ENCODE measurements around the gene DSTYK.
A peak's percentile ranks its signal among the peaks of the same experiment; 100 is the strongest.
"Not testable (repeated sequence)": the region's sequence is repeated elsewhere in the genome, so short reads cannot be mapped to it uniquely, and the experiment has no call there.

The DSTYK gene

DNA sequence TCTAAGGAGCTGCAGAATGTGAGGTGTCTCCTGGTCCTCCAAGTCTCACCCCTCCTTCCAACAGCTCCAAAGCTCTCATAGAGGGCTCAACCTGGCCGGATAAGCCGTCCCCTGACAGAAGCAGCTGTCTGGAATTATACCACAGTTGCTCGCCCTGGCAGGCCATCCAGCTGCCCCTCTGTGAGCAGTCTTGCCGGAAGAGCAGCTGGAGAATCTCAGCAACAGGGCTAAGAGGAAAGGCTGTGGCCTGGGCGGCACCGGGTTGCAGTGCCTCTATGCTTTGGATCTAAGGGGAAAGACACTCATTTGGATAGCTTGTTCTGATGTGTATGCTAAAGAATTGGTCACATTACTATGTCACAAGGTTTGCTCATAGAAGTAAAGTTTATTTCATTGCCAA lies 28.6 kb upstream of the DSTYK start:
- no peak for DNase-seq

DNA sequence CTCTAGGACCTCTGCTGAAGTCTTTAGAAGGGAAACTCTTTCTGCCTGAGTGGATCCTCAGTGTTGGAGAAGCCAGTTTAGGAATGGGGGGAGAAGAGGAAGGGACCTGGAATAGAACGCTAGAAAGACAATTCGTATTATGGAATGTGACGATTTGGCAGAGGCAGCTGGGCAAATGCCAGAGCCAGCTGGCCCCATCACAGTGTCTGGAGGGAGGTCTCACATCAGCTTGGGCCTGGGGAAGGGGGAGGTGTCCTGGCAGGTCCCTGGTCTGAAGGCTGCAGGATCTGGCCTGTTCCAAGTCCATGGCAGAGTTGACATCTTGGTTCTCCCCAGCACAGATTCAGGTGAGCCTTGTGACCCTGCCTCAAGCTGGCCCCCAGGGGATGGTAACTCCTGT lies 27.6 kb upstream of the DSTYK start:
- DNase-seq: no peak

DNA sequence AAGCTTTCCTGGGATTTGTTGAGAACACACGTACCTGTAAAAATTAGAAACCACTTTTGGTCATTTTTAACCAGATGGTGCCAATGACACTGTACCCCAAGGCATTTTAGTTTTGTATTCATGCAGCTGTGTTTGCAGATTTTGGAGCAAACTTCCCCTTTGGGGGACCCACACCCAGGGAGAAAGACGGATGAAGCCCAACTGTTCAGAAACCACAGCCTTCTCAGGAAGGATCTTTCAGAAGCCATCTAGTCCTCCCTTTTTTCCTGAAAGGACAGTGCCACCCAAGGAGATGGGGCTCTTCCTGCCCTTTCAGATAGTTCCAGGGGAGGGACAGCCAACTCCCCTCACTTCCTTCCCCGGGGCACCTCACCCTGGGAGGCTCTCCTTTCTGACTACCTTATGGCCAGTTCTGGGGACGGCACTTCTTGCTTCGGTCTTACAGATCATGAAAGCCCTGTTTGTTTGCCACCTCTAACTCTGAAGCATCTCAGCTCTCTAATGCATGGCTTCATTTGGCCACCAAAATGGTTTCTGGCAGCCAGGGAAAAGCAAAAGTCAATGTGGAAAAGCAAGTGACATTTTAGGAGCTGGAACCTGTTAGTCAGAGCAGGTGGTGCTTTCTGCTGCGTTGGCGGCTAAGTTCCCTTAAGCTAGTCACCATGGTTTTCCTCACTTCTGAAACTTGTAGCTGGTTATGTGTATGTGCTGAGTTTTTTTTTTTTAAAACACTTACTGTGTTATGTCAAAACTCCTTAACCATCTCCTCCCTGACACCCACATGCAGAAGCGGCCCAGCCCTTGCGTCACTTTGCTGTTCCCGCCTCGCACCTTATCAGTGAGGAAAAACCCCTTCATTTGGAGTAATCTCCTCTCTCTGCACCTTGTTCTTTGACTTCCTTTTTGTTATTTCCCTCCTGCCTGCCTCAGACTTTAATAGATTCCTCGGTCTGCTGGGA lies 26.3 kb upstream of the DSTYK start:
- DNase-seq: no peak

DNA sequence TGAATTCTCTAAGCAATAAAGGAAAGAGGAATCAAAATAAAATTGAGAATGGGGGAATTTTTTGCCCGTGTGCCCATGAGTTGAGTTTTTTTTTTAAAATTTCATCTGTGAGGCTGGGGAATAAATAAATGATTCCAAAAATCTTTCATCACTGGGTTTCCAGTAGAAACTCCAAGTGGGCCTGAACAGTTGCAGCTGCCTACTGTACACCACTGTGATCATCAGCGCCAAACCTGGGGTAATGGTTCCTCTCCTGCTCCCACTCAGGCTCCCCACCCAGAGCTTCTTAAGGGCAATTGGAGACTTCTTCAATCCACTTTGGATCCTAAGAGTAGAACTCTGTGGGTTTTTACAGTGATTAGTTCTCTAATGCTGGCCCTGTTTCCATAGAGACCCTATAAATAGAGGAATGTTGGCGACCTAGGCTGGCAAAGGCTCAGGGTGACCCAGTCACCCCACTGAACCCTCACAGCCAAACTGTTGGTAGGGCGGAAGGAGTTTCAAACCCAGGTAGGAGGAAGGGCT lies 25.5 kb upstream of the DSTYK start:
- DNase-seq: no peak

DNA sequence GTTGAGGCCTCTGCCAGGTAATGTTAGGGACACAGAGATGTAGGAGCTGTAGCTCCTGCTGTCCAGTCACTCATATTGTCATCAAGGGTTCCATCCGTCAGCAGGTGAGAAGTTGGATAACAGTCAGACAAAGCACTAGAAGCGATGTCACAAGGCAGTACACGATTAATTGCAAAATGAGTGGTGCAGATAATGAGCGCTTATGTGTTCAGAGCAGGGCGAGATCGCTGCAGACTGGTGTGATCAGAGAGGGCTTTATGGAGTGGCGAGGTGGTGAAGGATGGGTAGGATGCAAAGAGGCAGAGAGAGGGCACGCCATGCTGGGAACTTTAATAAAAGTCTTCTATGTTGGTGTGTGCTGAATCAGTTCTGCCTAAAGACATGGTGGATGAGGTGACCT lies 25.0 kb upstream of the DSTYK start:
- DNase-seq: no peak

DNA sequence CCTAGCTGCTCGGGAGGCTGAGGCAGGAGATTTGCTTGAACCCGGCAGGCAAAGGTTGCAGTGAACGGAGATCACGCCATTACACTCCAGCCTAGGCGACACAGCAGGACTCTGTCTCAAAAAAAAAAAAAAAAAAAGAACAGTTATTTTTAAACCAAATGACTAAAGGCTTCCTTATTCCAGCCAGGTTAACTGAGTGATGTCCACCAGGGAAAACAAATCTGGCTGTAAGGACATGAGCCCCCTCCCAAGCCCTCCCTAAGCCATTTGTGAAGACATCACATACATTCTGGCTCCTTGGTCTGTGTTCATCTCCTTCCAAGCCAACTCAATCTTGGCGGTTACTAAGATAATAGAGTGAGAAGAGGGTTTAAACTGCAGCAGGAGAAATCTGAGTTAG lies 24.4 kb upstream of the DSTYK start:
- no peak for DNase-seq

DNA sequence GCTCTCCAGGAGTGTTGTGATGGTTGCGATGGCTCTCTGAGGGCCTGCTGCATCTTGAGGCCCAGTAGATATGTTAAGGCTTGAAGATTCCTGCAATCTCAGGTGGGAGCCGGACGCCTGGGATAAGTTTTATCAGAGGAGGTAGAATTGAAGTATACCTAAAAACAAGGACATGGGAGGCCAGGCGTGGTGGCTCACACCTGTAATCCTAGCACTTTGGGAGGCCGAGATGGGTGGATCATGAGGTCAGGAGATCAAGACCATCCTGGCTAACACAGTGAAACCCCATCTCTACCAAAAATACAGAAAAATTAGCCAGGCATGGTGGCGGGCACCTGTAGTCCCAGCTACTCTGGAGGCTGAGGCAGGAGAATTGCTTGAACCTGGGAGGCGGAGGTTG lies 22.5 kb upstream of the DSTYK start:
- not testable (repeated sequence) for DNase-seq

DNA sequence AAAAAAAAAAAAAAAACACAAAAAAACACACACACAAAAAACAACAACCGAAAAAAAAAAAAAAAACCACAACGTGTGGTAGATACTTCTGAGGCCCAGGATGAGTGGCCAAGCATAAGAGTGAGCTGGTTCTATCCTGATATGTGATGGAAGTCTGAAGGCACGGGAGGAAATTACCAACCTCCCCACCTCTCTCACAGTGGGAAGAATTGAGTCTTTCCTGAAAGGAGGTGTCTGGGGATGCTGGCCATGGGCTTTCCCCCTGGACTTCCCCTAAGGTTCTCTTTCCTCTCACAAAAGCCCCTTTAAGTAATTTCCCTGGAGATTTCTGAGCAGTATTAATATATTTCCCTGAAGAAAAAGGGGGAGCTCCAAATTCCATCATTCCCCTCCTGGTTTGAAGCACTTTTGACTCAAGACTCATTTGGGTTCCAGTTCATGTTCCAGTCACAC lies 21.5 kb upstream of the DSTYK start:
- DNase-seq: no peak

DNA sequence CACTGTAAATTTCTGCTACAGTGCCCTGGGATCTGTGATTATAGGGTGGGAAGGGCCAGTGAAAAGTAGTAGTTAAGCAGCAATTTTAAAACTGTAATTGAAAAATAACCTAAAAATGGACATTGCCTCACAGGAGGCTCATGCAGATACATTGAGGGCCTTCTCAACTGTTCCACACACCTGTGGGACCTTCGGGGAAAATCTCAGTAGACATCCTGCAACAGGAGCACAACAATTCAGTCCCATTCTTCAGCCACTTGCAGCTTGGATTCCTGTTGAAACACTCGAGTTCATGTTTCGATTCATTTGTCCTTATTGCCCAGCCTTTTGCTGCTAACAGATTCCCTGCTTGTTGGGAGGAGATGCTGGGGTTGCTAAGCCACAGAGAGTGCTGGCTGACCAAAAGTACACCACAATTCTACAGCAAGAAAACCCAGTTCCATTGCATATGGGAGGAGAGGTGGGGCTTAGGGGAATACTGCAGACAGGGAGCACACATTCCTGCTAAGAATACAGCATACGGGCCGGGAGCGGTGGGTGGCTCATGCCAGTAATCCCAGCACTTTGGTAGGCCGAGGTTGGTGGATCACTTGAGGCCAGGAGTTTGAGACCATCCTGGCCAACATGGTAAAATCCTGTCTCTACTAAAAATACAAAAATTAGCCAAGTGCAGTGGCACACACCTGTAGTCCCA lies 20.8 kb upstream of the DSTYK start:
- DNase-seq: no peak

DNA sequence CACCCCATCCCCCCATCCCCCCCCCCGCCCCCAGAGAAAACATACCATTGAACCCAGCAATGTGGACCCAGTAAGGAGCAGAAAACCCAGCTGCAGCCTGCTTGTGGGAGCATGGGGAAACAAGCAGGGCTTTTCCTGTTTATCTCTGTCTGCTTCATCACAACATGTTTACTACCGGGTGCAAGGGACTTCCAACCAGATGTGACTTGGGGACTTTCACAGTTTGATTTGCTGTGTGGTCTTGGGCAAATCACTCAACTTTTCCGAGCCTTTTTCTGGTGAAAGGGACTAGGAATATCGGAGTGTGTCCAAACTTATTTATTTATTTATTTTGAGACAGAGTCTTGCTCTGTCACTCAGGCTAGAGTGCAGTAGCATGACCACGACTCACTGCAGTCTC lies 19.5 kb upstream of the DSTYK start:
- DNase-seq: no peak

DNA sequence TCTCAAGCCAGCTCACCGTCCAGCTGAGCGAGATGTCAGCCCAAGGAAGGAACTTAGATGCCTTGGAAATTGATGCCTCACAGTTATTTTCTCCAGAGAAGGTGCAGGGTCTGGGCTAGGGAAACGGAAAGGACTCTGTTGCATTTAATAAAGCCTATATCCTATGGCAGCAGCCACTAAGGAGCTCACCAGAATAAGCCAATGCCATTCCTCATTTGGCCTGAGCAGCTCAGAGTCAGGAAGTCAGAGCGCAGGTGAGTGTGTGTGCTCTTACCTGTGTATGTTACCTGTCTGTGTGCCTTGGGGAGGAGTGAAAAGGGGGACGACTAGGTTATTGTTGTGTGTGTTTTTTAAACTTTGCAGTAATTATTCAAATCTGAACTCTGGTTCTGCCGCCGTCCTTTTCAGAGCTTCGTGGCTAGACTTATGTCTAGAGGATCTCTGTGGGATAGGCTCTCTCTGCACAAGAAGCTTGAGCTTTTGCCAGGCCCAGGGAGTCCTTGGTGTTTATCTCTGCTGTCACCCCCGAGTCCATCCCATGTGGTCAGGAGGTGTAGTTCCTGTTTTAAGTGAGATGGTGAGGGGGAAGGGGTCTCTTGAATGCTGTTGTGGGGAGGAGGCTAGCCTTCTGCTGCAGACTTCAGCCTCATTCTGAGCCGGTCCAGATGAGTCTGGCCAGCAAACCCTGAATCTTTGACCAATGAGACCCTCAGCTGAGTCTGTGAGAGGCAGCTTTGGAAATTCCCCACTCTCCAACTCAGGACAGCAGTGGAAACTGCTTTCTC lies 18.6 kb upstream of the DSTYK start:
- no peak for DNase-seq

DNA sequence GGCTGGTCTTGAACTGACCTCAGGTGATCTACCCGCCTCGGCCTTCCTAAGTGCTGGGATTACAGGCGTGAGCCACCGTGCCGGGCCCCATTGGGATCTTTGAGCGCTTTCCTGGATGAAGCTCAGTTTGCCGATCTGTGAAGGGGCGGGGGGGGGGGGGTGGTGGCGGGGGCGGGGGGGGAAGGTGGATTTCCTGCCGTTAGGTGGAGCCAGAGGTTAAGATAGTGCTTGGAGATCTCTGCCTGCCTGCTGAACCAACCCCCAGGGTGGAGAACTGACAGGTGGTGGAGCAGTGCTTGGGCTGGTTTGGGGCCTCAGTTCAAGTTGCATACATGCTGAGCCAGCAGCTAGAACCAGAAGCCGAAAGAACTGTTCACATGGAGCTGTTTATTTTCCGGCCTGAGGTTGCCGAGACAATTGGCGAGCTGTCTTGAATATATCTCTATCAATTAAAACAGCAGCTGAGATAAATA lies 17.9 kb upstream of the DSTYK start:
- DNase-seq: peak; percentile 81

DNA sequence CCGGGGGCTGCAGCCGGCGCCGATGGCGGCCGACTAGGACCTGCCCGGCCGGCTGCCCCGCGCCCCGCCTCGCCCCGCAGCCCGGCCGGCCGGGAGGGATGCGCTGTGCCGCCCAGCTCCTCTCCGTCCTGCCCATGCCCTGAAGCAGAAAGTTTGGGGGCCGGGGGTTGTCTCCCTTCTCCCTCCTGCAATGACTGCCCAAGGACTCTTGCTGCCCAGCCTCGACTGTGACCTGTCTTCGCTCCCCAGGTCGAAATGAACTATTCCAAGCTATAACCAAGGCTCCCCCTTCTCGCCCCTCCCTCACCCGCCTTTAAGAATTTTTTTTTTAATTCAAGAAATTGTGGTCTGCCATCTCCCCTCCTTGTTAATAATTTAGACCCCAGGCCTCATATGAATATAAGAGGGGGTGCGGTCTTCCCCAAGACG lies 16.6 kb upstream of the DSTYK start:
- no peak for DNase-seq

DNA sequence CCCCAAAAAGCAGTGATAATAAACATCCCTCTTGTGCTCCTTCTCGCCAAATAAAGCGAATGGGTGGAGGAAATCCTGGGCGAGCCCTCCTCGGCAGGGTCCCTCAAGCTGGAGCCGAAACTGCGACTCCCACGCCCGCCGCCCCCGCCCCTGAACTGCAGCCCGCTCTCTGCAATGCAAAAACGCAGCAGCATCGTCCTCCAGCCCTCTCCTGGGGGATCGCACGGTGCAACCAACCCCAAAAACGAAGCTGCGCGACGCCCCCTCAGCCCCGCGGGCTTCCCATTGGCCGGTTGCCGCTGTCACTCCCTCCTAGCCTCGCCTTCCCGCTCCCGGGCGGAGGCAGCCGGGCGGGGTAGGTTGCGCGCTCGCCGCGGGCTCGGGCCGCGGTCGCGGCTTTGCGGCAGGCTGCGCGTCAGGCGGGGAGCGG lies 16.1 kb upstream of the DSTYK start, which contains the start of gene TMCC2:
TSS of gene TMCC2 (plus strand) at position 363 of the 430 bp plus-strand sequence. CDS start 619 bp downstream, outside the sequence.
- DNase-seq: peak; percentile 94

DNA sequence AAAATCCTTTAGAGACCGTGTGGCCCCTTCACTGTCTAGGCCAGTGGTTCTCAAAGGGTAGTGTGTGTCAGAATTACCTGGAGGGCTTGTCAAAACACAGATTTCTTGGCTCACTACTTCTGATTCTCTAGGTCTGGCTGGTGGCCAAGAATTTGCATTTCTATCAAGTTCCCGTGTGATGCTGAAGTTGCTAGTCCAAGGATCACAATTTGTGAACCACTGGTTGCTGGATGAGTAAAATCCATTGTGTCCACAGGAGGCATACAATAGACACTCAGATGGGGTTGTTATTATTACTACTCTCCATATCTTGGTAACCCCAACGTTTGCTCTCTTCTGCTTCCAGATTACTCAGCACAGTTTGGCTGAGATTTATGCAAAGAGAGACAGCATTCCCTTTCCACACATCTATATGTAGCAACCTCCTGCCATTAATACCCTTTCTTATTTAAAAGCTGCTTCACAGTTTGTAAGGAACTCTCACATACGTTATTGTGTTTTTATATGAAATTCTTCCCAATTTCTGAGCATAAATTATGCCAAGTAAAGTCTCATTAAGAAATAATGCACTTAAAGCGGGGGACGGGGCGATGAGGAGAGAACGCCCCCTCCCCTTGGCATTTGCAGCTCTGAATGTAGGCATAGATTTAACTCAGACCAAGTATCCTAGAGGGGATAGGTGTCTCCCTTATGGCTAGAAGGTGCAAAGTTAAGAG lies 15.5 kb upstream of the DSTYK start:
- DNase-seq: no peak

DNA sequence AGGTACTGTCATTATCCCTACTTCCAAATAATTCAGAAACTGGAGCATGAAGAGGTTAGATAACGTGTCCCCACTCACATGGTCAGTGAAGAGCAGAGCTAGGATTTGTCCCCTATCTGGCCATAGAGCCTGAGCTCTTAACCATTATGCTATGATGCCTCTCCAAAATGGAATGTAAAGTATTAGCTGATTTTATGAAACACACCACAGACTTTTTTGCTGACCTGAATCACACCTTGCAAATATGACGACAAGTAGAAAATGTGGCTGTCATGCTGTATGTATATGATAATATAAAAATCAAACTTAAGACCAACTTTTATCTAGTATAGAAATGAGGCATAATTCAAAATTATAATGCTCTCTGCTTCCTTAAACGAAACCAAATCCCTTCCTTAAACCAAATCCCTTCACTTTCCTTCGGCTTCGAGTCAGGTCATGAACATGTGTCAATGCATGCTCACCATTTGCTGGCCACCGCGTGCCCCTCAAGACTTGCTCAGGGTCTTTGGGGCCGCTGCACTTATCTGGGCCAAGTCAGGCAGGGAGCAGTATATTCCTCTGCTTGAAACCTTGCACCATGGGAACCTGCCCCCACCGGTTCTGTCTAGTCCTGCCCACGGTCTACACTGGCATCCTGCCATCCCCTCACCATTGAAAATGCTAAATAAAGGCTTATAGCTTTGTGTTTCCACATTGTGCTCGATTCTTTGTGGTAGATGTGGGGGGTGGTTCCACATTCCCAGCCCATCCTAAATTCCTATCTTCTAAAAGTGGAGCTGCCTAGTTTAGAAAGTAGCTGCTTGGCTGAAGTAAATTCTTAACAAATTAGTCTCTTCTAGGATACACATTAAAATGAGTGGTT lies 14.6 kb upstream of the DSTYK start:
- DNase-seq: no peak

DNA sequence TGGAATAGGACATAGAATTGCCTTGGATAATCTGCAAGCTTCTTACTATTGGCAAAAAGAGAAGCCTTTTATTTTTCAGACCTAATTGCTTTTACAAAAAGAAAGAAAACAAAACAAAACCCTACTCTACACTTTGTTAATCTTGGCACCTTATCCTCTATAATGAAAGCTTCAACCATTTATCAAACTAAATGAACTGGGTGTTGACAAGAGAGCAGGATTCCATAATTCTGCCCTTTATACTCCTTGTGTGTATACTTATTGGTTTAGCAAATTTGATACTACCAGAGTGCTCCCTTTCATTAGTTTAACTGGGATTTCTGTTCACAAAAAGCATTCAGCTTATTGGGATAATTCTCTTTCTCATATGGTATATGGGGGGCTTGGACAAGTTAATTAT lies 13.2 kb upstream of the DSTYK start:
- DNase-seq: no peak

DNA sequence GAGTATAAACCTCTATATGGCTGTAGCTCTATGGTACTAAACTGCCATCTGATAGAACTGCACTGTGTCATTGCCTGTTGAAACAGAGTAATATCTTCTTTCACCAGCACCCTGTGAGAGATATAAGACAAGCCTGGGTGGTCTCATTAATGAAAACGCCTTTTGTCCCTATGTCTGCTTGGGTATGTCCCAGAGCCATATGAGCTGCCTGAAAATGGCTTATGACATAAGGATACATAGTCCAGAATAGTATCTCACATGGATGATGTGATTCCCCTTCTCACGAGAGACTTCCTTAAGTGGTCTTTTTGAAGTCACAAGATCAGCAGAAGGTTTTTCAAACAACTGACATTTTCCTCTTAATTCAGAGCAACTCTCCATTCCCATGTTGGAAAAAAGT lies 8.9 kb upstream of the DSTYK start:
- DNase-seq: no peak

DNA sequence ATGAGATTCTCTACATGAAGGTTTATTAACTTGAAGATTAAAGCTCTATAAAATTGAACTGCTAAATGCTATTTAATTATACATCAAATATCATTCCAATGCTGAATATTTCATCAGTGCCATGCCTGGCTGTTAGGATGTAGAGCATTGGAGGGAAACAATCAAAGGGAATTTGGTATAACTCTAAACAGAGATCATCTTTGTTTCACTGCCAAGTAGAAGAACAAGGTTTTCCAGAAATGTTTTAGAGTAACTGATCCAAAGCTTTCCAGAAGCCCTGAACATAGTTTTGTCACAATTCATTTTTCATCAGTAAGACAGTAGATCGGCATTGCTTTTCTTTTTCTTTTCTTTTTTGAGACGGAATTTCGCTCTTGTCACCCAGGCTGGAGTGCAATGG lies 5.9 kb upstream of the DSTYK start:
- no peak for DNase-seq

DNA sequence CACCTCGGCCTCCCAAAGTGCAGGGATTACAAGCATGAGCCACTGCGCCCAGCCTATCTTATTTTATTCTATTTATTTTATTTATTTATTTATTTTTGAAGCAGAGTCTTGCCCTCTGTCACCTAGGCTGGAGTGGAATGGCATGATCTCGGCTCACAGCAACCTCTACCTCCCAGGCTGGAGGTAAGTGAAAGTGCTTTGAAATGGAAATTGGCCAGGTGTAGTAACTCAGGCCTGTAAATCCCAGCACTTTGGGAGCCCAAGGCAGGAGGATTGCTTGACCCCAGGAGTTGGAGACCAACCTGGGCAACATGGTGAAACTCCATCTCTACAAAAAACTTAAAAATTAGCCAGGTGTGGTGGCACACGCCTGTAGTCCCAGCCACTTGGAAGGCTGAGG lies 5.1 kb upstream of the DSTYK start:
- no peak for DNase-seq

DNA sequence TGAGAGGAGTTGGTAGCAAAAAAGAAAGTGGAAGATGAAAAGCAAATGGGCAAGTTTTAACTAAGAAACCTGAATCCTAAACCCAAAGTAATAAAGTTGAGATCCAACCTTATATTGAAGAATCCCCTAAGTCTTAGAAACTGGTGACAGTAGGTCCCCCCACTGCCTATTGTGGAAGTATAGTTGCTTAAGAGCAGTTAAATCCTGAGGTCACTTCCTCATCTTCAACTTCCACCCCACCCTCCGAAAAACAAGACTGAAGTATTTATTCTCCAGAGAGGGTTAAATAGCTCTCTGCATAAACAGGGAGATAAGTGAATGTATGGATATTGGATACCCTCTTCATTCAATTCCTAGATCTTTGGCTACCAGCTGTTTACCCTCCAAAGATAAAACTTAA lies 3.3 kb upstream of the DSTYK start:
- DNase-seq: no peak
